Kidney glomerular epithelial cell (primary cell): ENCODE measurements around the gene IKZF2.
A peak's percentile ranks its signal among the peaks of the same experiment; 100 is the strongest.

Source experiments
- DNase-seq: peaks from one replicate; lab custom pipeline; 2025; lab: John Stamatoyannopoulos, UW

IKZF2 gene

DNA sequence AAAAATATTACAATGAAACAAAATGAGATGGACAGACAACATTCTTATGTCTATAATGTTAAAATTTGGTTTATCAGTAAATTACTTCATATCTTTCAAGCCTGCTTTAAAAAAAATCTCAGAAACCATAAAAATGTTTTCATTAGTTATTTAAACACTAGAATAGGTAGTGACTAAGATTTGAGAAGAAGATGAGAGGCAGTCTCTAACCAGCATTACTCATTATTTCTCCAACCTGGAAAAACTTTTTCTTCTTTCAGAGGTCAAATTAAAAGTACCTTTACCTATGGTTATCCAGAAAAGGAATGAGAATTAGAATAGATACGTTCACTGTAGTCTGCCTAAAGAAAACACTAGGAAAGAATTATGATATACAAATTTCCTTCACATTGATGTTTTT, 50.3 kb downstream of the IKZF2 start:
- no peak for DNase-seq

- no peak for DNase-seq
Measured at GRCh38 chr2:213098612-213099011, 52.8 kb downstream of the IKZF2 start.

DNA sequence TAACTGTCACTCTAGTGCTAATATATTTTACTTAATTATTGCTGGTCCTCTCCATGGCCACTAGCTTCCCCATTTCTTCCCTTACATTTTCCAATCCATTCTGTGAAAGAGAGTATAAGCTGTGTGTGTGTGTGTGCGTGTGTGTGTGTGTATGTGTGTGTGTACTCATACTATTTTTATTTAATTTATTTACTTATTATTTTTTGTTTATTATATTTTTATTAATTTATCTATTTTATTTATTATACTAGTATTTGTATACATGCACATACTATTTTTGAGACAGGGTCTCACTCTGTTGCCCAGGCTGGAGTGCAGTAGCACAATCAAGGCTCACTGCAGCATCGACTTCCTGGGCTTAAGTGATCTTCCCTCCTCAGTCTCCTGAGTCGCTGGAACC, 59.6 kb downstream of the IKZF2 start:
- DNase-seq = no peak

DNA sequence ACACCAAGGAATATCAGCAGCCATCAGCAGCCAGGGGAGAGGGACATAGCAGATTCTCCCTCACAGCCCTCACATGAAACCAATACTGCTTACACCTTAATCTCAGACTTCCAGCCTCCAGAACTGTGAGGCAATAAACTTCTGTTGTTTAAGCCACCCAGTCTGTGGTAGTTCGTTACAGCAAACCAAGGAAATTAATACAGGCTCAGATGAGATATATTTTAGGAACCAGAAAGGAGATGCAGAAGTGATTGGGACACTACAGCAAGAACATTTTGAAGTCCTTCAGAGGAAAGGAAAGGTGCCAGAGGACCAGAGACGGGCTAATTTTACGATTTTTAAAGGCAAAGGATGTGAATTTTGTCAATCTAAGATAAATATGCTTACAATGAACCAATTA, 60.6 kb downstream of the IKZF2 start:
- DNase-seq = no peak

DNA sequence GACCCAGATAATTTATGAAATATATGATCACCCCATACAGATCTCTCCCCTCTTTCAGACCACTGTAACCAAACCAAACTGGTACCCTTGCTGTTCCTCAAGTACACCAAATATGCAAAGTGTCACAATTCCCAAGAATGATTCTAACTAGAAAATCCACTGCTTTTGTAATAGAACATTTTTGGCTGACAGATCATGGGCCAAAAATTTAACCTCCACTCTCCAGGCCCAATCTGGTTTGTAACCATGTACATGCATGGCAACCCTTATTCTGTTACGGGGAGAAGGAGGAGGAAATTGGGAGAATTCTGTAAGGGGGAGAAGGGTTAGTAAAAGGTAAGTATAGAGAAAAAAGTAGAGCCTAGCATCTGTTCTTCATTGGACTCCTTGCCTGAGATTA, 62.0 kb downstream of the IKZF2 start:
- no peak for DNase-seq

- no peak for DNase-seq
Measured at GRCh38 chr2:213087040-213087439, 64.4 kb downstream of the IKZF2 start.

GRCh38 chr2:213086571-213086970, 64.8 kb downstream of the IKZF2 start:
- DNase-seq = peak; percentile 31

- DNase-seq = peak; percentile 33
Measured at GRCh38 chr2:213086050-213086449, 65.4 kb downstream of the IKZF2 start.

DNA sequence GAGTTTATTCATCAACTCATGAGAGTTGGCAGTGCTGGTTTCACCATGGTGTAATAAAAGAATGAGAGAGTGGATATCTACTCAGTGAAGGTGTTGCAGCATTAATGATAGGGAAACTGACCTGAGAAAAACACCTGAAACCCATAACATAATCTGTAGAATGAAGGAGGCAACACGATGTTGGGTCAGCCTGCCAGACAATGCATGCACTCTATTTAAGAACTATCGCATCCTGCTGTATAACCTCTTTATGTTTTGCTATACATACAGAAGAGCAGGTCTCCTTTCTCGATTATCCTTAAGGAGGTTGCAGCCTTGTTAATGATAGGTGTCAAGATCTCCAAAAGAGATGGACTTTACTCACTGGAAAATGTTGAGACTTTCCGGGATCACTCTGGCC, 65.9 kb downstream of the IKZF2 start:
- no peak for DNase-seq

- no peak for DNase-seq
Measured at GRCh38 chr2:213084261-213084660, 67.2 kb downstream of the IKZF2 start.

- DNase-seq = no peak
Measured at GRCh38 chr2:213080969-213081617, 70.3 kb downstream of the IKZF2 start.

GRCh38 chr2:213079756-213080155, 71.7 kb downstream of the IKZF2 start:
- DNase-seq = no peak

DNA sequence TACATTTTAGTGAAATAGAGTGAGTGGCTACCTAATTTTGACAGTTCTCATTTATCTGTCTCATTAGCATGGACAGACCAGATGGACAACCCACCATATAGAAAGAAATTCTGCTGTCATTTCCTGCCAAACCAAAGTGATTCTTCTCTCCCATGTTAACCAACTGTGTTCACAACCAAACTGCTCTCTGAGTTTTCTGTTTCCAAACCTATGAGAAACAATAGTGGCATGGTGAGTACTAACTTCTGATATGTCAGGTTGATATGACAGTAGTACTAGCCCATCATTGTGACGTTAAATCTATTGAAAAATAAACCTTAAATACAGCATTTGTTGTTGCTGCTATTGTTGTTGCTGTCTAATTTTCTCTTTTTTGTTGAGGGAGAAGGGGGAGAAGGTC, 72.7 kb downstream of the IKZF2 start:
- DNase-seq = no peak

GRCh38 chr2:213069531-213069930, 81.9 kb downstream of the IKZF2 start:
- no peak for DNase-seq

- DNase-seq = no peak
Measured at GRCh38 chr2:213068676-213069359, 82.6 kb downstream of the IKZF2 start.

DNA sequence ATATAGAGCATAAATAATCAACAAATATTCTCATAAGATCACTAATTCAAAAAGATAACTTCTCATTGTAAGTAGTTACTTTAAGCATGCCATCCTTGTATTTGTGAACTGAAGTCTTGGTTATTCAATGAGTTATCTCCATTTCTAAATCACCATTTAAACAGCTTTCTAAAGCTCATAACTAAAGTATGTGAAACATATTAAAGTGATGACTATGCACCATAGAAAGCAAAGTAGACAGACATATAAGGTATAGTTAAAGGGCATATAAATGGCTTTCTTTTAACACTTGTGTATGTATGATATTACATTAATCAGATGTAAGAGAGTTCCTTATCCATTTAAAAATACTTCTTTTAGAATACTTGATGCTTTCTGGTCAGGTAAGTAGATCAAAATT, 83.5 kb downstream of the IKZF2 start:
- DNase-seq = no peak

- no peak for DNase-seq
Measured at GRCh38 chr2:213066443-213066743, 85.0 kb downstream of the IKZF2 start.

DNA sequence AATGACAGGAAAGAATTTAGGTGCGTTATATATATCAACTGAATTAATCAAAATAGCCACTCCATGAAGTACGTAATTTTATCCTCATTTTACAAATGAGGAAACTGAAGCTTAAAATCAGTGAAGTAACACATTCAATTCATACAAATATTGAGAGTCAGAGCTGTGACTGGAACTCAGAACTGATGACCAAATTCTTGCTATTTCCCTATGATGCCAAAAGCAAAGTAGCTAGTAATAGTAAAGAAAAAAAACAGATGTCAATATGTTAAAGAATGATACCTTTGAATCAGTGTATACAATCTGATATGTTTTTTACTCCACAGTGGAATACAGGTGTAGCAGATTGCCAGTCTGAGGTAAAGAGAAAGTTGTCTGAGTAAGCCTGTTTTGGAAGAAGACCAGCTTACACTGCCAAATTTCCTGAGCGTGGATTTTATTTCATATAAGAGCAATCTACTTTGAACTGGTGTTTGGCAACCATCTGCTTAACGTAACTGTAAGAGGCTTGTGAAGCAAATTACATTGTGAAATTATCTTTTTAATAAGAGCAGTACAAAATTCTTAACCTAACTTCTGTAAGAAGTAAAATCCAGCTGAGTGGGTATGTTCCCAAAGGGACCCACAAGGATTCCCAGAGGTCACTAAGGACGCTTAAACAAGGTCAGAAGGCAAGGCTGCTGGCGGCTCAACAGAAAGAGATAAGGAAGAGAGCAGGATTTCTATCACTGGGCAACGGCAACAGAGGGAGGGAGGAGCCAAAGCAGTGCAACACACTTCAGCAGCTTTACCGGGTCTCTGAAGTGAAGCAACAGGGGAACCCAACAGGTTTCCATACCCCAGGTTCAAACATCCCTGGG, 85.6 kb downstream of the IKZF2 start:
- DNase-seq = peak; percentile 27

DNA sequence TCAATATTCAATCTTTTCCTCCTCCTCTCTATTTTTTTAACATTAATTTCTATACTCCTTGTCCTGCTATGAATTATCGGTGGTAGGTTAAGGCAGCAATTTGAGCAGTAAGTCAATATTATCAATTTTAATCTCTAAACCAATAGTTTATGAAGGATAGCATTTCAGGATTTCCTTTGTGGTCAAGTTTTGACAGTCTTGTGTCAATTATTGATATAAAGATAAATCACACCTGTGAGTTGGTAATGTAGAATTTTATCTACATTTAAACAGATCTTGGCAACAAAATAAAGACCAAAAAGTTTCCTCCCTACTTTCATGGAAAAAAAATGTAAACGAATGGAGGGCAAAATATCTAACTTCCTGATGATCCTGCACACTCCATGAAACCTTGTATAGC, 87.3 kb downstream of the IKZF2 start:
- no peak for DNase-seq

GRCh38 chr2:213057977-213058376, 93.4 kb downstream of the IKZF2 start:
- DNase-seq = no peak

DNA sequence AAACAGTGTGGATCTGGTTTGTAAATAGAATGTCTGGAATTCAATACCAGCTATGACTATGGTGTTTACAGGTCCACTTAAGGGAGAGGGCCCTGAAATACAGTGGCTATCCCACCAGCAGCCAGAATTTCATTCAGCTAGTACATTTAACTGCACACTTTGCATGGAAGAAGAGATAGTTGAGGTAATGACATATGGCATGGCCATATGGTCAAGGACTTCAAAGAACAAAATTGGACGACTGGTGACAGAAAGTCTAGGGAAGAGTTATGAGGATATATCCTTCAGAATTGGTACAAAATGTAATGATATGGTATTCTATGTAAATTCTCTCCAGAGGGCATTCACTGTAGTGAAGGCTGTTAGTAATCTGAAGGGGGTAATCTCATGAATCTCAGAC, 105.0 kb downstream of the IKZF2 start:
- DNase-seq = no peak

- DNase-seq = no peak
Measured at GRCh38 chr2:213043566-213043965, 107.8 kb downstream of the IKZF2 start.

GRCh38 chr2:213042262-213042661, 109.2 kb downstream of the IKZF2 start:
- no peak for DNase-seq
